Activated naive CD4-positive, alpha-beta T cell treated with Interleukin-2 at 50 U/mL for 16 hours (primary cell): Measurements from ENCODE around the gene GPS1.

Experiments used
- DNase-seq: peaks from one replicate; pipeline ENCODE4 v3.0.0-alpha.2; 2020

The GPS1 gene

DNA sequence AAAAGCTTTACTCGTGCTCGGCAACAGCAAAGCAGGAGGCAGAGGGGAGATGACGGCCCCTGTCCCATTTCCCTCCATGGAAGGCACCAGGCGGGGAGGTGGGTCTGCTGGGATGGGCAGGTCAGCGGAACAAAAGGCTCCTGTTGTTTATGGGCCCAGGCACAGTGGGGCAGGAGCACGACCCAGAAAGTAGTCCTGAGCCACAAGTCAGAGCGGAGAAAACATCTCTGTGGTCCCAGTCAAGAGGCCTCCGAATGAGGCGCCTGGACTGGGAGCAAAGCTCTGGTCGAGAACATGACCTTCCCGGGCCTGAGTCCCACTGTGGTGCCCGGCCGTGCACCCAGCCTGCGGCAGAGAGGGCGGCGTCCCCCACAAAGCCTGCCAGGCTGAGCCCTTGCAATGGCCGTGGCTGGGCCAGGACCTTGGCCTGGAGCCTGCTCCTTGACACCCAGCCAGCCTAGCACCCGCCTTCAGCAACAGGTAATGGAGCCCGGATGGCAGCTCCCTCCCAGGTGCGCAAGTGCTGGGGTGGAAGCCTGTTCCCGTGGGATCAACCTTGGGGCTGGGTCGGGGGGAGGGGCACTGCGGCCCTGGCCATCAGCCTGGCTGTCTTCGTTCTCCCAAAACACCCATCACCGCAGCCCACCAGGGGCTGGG lies 3.7 kb upstream of the GPS1 start:
- DNase-seq, result no peak

DNA sequence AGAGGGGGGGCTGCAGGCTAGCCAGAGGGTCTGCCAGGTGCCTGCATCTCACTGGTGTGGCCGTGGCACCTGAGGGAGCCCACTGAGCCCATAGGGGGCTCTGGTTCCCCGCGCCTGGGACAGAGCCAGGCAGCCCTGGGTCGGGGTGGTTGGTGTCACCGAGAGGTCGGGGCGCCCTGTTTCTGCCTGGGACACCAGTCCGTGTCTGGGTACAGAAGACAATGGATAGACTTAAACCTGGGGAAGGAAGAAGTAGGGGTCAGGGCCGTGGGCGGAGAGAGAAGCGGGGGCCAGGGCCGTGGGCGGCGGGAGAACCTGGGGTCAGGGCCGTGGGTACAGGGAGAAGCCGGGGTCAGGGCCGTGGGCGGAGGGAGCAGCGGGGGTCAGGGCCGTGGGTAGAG lies 3.1 kb upstream of the GPS1 start:
- no peak for DNase-seq

DNA sequence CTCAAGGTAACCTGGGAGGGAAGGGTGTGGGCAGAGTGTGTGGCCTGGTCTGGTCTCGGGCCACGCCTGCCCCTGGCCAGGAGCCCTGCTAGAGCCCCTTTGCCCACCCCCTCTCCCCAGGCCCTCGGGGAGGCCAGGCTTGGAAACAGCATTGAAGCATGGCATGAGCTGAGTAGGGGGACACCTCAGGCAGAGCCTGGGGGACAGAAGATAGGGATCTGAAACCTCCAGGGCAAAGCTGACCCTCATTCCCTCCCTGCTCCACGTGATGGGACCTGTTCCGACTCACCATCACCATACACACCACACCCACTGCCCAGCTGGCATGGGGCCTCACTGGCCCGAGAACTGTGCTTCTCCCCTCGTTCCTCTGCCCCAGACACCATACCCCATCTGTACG lies 2.6 kb upstream of the GPS1 start:
- DNase-seq, result no peak

DNA sequence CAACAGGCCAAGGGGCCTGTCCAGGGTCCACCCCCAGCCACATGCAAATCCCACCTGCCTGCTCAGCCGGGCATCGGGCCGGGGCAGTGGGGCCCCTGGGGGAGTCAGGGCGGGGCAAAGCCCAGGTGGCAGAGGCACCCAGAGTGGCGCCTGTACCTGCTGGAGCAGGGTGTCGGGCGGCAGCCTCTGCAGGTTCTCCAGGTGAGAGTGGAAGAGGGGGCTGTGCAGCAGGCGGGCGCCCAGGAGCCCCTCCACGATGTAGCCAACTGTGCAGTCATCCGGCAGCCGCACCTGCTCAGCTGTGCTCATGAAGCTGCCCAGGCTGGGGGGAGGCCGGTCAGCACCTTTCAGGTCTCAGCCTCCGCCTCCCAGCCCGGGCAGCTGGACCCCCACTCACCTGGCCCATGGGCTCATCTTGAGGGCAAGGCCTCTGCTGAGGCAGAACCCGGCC lies 2.2 kb upstream of the GPS1 start:
- no peak for DNase-seq

DNA sequence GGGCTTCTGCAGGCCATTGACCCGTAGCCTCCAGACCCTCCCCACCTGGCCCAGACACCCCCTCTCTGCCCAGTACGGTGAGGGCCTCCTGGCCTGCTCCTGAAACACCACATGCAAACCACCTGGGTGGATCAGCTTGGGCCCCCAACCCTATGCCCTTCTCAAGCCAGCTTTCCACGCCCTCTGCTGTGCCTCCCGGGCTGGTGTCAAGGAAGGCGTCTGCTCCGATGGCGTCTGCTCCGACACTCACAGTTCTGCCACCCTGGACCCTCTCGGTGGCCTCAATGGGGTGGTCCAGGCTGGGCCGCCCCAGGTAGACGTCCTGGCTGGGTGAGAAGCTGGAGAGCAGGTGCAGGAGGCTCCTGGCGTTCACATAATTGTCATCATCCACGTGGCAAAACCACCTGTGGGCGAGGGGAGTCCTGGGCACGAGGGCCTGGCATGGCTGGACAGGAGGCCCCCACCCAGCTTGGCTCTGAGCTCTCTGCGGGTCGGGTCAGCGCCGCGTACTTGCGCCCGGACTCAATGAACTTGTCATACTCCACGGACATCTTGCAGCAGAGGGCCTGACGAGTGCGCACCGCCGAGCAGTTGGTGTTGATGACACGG lies 1.4 kb upstream of the GPS1 start:
- no peak for DNase-seq

DNA sequence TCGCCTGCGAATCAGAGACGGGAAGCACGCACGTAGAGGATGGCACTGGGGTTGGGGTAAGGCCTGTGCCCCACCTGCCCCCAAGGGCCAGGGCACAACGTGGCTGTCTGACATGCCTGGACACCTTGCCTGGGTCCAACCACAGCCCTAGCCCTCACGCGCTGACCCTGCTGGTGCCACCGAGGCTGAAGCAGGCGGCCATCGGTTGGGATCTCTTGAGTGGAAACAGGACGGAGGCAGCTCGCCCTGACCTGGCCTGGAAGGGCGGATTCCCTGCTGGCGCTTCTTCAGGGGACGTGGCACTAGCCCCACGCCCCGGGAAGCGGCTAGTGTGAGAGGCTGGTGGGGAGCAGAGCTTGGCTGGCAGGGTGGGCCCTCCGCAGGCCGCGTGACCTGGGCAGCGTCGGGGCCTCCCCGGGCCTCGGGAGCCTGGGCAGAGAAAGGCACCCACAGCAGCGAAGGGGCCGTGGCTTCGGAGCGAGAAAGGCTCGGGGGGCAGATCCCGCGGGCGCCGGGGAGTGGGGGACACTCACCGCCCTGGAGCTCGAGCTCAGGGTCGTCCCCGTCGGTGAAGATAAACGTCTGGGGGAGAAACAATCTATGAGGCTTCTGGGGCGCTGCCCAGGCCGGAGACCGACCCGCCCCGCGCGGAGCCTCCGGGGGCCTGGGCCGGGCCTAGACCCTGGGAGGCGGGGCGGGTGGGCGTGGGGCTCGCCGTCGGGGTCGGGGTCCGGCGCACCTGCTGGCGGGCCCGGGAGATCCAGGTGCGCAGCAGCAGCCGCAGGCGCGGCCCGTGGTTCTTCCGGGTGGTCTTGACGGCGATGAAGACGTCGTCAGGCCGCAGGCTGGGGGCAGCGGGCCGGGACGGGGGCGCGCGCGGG lies 697 bp upstream of the GPS1 start:
- DNase-seq, result no peak

DNA sequence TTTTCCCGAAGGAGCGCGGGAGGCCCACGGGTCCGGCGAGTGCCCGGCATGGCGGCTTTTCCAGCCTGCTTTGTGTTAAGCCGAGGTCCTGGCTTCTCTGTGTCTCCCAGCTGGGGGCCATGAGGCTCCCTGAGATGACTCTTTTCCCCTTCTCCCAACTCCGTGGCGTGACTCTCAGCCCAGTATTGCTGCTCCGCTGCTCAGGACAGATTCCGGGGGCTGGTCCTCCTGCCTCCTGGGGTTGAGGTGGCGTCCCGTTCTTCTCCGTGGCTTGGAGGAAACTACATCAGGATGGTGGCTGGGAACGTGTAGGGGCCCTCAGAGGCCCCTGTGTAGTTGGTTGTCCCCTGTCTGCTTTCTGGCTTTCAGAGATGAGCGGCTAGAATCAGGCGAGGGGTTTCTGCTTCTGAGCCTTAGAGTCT lies 951 bp downstream of the GPS1 start:
- DNase-seq, result no peak

DNA sequence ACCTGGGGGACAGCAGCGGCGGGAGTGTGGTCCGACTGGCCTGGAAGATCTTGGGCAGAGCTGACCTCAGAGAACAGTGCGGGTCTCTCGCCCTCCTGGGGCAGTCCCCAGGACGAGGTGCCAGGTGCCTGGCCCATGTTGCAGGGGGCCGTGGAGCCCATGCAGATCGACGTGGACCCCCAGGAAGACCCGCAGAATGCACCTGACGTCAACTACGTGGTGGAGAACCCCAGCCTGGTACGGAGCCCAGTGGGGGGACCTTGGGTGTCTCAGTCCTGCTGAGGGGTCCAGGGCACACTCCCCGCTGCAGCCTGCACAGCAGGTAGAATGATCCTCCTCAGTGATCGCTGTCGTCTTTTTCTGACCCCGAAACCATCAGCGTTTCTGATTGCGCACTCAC lies 1.4 kb downstream of the GPS1 start:
- no peak for DNase-seq

DNA sequence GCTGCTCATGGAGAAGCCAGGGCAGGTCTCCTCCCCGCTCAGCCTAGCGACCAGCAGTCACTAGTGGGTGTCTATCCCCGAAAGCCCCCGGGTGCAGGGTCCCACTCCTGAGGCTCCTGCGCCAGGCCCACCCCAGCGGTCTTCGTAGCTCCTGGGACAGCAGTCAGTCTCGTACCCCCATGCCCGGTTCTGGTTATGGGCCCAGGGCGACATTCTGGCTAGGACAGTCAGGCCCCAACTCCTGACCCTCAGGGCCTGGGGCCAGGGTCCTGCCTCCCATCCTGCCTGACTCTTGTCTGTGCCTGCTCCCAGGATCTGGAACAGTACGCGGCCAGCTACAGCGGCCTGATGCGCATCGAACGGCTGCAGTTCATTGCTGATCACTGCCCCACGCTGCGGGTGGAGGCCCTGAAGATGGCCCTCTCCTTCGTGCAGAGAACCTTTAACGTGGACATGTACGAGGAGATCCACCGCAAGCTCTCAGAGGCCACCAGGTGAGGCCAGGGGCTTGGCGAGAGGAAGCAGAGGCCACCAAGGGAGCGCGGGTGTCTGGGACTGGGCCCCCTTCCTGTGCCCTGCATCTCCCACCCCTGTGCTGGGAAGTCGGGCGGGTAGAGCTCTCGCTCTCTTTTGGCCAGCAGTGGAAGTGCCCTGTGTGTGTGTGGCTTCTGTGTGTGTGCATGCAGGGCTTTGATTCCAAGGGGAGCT lies 2.0 kb downstream of the GPS1 start:
- DNase-seq, result no peak

DNA sequence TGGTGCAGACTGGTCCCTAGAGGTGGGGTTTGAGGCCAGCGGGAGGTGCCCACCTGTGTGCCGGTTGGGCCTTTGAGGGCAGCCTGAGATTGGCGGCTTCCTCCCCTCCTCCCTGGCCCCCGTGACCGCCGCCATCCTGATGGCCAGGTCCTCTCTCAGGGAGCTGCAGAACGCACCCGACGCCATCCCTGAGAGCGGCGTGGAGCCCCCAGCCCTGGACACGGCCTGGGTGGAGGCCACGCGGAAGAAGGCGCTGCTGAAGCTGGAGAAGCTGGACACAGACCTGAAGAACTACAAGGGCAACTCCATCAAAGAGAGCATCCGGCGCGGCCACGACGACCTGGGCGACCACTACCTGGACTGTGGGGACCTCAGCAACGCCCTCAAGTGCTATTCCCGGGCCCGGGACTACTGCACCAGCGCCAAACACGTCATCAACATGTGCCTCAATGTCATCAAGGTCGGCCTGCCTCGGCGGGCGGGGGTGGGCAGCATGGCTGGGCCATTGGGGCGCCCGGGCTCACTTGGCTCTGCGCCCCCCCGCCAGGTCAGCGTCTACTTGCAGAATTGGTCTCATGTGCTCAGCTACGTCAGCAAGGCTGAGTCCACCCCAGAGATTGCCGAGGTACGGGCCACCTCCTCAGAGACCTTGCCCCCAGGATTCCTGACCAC lies 2.8 kb downstream of the GPS1 start:
- DNase-seq, result no peak

DNA sequence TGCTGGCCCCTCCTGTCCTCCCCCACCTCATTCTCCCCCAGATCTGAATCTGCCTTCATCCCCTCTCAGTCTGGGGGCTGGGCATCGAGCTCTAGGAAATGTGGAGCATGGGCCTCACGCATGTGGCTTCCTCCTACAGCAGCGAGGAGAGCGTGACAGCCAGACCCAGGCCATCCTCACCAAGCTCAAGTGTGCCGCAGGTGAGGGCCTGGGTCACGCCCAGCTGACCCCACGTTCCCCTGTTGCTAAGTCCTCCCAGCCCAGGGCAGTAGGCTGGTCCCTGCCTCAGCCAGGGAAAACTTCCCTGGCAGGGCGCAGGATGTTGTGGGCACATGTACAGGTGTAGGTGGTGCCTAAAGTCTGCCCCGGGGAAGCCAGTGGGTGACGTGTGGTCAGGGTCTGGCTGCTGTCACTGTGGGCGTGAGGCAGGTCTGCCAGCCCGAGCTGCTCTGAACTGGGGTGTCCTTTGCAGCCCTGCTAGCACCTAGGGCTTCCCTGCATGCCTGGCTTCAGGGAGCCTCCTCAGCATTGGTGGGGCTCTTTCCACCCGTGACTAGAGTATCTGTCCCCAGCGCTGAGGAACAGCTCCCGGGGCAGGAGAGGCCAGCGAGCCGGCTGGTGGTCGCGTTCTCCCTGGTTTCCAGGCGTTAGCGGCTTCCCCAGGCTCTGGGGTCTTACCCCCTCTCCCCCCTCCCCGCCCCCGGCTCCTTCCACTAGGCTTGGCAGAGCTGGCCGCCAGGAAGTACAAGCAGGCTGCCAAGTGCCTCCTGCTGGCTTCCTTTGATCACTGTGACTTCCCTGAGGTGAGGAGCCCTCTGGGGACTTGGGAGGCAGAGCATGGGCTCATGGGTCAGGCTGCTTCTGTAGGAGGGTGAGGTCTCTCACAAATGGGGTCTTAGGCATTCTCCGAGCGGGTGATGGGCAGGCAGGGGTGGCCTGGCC lies 3.6 kb downstream of the GPS1 start:
- no peak for DNase-seq

DNA sequence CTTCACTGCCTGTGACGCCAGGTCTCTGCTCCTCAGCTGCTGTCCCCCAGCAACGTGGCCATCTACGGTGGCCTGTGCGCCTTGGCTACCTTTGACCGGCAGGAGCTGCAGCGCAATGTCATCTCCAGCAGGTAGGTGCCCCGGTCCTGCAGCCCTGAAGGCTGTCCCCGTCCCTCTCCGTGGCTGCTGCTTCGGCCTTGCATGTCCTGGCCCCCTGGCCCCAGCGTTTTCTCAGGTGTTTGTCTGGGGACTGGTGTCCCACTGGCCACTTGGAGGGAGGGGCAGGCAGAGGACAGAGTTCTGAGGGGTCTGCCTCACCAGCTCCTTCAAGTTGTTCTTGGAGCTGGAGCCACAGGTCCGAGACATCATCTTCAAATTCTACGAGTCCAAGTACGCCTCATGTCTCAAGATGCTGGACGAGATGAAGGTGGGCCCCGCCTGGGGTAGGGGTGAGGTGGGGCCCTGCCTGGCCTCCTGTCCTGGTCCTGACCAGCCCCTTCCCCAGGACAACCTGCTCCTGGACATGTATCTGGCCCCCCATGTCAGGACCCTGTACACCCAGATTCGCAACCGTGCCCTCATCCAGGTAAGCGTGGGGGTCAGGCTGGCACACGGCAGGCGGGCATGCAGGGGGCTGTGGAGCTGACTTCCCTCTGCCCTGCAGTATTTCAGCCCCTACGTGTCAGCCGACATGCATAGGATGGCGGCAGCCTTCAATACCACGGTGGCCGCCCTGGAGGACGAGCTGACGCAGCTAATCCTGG lies 4.4 kb downstream of the GPS1 start:
- no peak for DNase-seq

DNA sequence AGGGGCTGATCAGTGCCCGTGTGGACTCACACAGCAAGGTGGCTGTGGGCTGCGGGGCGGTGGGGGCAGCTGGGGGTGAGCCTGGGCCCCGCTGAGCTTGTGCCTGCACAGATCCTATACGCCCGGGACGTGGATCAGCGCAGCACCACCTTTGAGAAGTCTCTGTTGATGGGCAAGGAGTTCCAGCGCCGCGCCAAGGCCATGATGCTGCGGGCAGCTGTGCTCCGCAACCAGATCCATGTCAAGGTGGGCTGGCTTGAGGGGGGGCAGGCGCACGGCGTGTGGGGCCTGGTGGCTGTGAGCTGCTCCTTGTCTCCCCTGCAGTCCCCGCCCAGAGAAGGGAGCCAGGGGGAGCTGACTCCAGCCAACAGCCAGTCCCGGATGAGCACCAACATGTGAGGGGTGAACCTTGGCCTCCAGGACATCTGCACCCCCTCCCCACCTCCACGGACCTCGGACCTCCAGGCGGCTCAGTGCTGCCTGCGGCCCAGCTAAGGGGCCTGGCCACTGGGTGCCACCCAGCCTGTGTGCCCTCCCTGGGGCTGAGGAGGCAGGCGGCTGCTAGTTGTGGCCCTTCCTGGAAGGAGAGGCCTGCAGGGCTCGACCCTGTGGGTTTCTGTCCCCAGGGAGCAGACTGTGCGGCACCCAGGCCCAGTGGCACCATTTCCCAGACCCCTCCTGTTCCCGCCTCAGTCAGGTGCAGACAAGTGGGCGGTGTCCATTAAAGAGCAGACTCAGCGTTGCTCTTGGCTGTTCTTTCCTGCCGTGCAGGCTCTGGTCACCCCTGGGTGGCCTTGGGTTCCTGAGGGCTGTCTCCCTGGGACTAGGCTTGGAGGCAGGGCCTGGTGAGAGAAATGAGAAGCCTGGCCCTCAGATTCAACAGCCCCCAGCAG lies 5.3 kb downstream of the GPS1 start:
- DNase-seq, result no peak

DNA sequence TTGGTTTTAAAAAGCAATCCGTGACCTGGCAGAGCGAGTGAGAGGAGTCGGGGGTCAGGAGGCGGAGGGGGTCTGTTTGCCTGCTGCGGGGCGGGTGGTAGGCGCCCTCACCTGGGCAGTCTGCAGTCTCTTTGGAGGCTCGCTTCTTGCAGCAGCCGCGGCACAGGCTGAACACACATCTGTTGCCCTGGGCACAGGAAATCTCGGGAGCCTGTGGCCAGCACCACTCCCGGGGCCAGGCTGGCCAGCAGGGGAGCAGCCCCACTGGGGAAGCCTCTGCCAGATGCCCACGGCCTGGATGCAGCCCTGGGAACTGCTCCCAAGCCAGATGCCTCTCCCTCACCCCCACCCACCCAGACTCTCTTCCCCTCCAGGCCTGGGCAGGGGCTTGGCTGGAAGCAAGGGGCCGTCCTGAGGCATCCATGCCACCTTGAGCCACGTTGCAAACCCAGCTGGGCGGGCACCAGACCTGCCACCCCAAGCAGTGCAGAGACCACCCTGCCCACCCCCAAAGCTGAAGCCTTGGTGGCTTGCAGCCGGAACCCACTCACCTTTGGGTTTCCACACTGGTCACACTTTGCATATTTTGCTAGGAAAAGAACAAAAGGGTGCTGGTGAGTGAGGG lies 6.6 kb downstream of the GPS1 start:
- DNase-seq, result no peak

DNA sequence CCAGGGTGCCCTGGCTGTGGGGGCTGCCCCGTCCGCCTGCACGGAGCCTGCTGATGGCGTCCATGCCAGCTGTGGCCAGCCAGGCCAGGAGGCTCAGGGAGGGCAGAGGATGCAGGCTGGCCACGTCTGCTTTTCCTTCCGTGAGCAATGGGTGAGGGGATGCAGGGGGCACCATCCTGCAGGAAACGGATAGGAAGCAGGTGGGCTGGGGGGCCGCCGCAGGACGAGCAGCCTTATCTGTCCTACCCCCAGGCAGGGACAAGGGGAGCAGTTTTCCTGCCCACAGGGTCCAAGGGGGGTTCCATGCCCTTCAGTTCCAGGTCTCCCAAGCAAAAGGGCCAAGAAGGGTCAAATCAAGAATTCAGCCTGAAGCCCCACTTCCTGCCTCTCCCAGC lies 7.2 kb downstream of the GPS1 start:
- no peak for DNase-seq

DNA sequence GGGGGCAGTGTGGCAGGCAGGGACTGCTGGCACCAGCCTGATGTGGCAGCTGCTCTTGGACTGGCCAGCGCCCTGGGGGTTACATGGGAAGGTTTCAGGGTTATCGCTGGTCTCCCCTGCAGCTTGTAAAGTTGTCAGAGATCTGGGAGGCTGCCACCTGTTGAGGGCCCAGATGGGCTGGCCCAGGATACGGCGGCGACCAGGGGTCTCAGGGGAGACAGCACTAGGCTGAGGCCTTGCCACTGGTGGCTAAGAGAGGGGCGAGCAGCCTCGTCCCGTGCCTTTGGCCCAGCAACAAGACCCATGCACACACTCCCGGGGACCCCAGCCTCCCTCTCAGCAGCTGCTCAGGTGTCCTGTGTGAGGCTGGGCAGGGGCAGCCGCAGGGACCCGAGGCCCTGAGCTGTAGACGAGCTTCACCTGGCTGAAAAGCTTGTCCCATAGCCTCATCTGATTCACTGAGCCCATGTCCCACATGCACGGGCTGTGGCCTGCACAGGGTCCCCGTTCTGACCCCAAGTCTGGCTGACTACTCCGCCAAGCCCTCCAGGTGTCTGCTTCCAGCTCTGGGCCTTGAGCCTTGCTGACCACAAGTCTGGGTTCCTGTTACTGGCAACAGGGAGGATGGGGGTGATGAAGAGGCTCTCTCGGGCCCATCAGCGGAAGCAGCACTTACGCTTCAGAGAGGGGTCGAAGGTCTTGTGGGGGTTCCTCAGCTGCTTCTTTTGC lies 7.7 kb downstream of the GPS1 start:
- no peak for DNase-seq

DNA sequence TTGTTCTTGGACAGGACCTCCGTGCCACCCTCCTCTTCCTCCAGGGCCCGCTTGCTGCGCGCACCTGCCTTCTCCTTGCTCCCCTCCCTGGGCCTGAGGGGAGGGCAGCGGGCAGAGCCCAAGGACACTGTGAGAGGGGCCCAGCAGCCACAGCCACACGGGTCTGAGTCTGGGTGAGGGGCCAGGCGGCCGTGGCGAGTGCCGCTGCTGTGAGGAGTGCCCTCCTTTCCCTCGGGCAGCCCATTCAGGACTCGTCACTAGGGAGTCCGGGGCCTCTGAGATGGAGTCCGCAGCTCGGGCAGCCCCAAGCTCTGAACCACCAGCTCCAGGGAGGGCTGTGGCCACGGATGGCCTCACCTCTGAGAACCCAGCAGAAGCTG lies 8.3 kb downstream of the GPS1 start:
- DNase-seq, result no peak

DNA sequence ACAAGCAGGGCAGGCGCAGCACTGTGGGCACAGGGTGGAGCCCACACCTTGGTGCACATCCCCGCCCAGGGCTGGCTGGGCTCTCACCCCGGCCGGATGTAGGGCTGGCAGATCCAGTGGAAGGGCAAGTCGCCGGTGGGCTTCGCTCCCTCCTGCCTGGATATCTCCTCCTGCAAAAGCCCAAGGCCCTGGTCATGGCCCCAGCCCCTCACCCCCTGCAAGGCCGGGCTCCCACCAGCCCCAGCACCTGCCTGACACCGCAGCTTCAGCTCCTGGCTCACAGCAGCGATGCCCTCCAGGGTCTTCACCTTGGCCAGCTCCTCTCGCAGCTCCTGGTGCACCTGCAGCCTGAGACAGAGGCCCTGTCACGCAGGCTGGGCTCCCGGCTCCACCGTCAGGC lies 8.9 kb downstream of the GPS1 start:
- DNase-seq, result no peak
